Inflammatory macrophage (primary cell): ENCODE data around the gene CTNNA2.
"Not testable (repeated sequence)": the region's sequence is repeated elsewhere in the genome, so short reads cannot be mapped to it uniquely, and the experiment has no call there.

Source experiments
- DNase-seq, 2 donors: peaks; one replicate each; pipeline ENCODE4 v3.0.0-alpha.2; 2020 to 2022

The CTNNA2 gene

GRCh38 chr2:80102026-80102425 is 589.2 kb downstream of the CTNNA2 start:
- DNase-seq = no peak

GRCh38 chr2:80105015-80105640 is 592.3 kb downstream of the CTNNA2 start:
- DNase-seq = no peak

GRCh38 chr2:80111185-80111584 is 598.3 kb downstream of the CTNNA2 start:
- DNase-seq = no peak

DNA sequence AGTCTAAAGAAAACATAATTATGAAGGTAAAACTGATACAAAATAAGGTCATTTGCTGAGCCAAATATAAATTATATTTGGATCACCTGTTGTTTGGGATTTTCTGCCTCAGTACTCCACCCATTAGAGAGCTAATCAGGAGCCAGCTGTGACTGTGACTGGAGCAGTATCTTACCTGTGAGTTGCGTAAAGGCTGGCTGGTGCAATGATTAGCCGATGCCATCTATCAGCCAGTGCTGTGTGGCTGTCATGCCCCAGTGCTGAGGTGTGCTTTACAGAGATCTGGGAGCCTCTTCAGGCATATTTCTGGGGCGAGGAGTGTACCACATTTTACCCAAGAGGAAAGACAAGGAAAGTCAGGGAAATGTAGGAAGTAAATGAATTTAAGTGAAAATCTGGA is 599.9 kb downstream of the CTNNA2 start:
- no peak for DNase-seq

GRCh38 chr2:80113399-80113798 is 600.5 kb downstream of the CTNNA2 start:
- DNase-seq = no peak

DNA sequence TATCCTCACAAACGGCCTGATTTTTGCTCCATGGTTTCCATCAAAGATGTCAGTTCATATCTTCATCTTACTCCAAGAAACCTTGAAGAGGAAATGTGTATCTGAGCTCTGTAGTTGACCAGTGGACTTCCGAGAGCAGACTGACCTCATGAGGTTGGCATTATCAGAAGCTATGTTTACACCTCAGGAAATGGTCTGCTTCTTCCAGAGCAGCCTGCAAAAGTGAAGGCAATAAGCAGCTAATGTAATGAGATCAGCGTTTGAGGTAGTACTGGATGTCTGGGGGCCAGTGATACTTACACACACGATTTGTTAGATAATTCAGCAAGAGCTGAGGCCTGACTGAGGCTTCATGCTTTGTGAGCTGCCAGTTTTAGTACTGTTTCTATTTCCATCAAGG is 602.0 kb downstream of the CTNNA2 start:
- DNase-seq = no peak

DNA sequence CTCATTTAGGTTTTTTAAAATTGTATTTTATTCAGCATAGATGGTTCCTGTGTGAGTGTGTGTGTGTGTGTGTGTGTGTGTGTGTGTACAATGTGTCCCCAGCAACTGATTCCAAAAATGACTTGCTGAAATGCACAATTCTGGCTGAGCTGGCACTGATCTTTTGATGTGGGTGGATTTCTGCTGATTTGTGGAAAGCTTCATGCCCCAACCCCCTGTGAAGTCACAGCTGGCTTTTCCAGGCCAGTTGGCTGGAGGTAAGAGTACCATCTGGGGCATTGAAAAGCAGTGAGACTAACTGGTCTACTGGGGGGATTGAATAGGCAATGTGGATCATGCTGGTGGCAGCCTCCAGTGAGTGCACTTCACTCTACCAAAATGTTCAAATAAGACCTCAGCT is 604.5 kb downstream of the CTNNA2 start:
- no peak for DNase-seq

DNA sequence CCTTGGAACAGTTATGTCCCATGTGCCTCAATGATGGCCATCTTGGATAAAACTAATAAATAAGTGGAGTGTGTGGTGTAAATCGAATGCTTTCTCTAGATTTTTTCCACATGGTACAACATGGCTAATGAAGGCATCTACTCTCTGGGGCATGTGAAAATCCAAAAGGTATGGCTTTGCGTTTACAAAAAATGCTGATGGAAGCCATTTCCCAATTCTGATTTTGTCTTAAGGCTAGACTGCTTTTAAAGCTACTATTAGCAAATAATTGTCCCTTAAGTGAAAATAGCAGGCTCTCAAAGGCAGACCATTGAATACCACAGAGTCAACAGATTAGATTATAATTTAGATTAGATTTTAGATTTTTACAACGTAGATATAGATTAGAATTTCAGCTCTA is 608.0 kb downstream of the CTNNA2 start:
- no peak for DNase-seq

DNA sequence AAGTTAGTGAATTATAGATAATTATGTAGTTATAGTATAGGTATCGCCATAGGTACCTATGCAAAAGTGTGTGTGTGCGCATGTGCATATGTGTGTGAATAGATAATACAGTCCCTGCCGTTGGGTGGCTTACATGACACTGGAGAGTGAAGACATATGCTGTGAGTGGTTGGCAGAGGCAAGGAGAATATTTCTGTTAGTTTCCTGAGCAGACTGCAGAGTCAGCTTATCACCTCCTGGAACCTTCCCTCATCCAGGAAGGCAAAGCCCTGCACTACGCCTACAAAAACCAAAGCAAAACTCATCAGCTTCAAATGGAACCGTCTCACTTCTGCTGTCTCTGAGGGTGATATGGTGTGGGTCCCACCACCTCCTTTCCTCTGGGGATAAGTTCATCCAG is 609.8 kb downstream of the CTNNA2 start:
- no peak for DNase-seq

DNA sequence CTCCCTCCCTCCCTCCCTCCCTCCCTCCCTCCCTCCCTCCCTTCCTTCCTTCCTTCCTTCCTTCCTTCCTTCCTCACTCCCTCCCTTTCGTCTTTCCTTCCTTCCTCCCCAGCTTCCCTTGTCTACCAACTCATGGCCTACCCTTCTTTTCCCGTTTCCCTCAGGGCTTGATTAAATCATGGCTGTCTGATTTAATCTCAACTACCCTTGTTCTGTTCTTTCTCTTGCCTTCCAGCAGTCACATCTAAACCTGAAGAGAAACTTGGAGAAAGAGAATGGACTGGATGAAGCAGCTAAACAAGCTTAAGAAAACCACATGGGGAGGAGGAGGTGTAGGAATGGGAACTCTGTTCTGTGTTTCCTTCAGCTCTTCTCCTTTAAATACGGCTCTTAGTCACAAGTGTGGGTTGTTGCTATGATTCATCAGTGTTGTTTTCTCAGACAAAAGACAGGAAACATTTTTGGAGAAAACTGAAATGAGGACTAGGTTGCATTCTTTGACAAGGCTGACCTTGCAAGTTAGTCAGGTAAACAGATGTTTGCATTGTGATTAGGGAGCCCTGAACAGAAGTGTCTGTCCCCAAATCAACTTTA is 613.8 kb downstream of the CTNNA2 start:
- DNase-seq = no peak

GRCh38 chr2:80128080-80128479 is 615.2 kb downstream of the CTNNA2 start:
- DNase-seq = no peak

DNA sequence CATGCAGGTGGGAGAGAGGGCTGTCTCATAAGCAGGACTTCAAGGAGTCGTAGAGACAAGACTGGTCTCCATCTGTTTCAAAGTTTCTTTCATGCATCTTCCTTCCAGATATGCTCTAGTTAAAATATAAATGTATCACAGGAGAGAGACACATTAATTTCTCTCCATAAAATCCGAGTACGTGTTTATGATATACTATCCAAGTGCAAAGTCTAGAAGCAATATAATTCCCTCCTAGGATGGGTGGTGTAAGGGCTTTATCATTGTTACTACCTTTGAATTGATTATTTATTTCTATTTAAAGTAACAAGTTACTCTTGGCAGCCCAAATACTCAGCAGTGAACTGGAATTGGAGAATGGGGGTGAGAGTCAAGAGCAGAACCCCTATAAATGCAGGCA is 619.4 kb downstream of the CTNNA2 start:
- no peak for DNase-seq

DNA sequence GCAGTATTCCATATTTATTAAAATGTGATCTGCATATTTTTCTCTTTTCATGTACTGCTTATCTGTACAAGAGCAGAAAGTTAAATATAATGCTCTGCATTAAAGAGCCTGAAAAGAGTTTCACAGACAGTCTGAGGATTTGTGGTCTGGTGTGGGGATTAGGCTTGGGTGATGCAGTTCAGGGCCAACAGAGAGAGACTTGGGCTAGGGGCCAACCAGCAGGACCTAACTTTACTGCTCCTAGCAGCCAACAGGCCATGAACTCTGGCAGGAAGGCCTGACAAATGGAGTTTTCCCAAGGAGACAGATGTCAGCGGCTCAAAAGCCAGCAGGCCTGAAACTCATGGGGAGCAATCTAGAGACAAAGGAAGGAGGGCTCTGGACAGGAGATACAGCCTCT is 622.1 kb downstream of the CTNNA2 start:
- no peak for DNase-seq

- no peak for DNase-seq
These were observed 623.5 kb downstream of the CTNNA2 start for GRCh38 chr2:80136338-80136737.

- DNase-seq = no peak
These were observed 626.1 kb downstream of the CTNNA2 start for GRCh38 chr2:80139001-80139400.

GRCh38 chr2:80141007-80141726 is 628.3 kb downstream of the CTNNA2 start:
- DNase-seq = no peak

GRCh38 chr2:80145499-80145898 is 632.6 kb downstream of the CTNNA2 start:
- DNase-seq = no peak

DNA sequence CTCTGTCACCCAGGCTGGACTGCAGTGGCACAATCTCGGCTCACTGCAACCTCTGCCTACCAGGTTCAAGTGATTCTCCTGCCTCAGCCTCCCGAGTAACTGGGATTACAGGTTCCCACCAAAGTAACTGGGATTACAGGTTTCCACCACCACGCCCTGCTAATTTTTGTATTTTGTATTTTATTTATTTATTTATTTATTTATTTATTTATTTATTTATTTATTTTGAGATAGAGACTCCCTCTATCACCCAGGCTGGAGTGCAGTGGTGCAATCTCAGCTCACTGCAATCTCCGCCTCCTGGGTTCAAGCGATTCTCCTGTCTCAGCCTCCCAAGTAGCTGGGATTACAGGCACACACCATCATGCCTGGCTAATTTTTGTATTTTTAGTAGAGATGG is 633.9 kb downstream of the CTNNA2 start:
- not testable (repeated sequence) for DNase-seq

- no peak for DNase-seq
These were observed 634.8 kb downstream of the CTNNA2 start for GRCh38 chr2:80147690-80148089.

DNA sequence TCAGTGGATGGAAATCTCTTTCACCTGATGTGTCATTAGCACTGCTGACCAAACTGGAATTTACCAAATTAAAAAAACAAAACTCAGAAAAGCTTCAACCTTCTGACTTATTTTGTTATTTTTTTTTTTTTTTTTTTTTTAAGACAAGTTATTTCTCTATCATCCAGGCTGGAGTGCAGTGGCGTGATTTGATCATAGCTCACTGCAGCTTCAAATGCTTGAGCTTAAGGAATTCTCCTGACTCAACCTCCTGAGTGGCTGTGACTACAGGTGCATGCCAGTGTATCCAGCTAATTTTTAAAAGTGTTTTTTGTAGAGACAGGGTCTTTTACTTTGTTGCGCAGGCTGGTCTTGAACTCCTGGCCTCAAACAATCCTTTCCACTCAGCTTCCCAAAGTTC is 636.1 kb downstream of the CTNNA2 start:
- no peak for DNase-seq

DNA sequence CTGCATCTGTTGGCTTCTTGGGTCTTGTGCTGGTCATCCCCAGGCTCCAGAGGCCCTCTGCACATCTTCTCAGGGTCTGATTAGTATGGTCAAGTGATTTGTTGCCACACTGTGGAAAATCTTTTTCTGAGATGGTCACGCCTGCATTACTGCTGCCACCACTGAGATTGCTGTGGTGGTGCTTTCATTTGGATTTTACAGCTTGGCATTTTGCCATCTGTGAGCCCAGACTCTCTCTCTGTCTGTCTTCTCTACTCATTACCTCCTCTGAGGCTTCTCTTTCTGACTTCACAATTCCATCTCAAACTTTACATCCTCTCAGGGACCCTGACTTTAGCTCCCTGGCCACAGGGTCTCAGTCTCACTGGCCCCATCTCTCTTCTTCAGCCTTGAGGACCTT is 637.1 kb downstream of the CTNNA2 start:
- no peak for DNase-seq

DNA sequence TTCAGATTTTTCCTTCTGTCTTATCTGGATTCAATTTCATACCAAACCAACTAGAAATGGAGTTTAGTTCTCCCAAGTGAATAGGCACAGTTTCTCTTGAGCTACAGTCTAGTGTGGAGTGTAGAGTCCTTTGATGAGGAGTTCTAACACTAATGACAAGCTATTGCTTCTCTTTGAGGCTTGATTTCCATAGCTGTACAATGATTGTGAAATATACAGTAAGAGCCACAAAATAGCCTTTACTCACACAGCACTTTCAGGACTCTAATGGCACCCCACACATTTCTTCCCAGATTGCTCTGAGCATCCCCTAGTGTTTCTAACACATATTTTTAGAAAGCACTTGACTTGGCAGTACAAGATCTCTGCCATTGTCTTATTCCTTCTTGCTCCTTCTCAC is 638.4 kb downstream of the CTNNA2 start:
- DNase-seq = no peak

GRCh38 chr2:80151651-80152050 is 638.8 kb downstream of the CTNNA2 start:
- no peak for DNase-seq

DNA sequence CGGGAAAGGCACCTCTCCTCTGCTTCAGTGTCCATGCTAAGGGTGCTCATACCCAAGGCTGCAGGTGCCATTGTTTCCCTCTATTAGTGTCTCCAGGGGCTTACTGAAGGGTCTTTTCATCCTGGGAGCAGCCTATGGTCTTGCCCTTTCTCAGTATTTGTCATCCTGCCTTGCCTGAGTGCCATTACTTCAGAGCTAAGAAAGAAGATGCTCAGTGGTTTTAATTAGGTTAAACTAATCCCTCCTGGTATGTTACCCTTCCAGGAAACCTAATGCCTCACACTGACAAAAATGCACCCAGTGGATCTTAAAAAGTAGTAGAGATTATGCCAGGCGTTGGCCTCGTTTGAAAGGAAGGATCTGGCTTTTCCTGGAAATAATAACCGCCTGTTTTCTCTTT is 640.3 kb downstream of the CTNNA2 start:
- DNase-seq = no peak
